OCI-LY1 (cell line): ENCODE results near the gene FXYD6.

Source experiments
- H2AFZ ChIP-seq: fragments of 200-600 bp; sonication (generic), shearing (Covaris generic); 2 replicates; pipeline ENCODE4 v1.6.0; 2014; ENCODE audit warnings: antibody characterized with exemption, mild to moderate bottlenecking, low read length
- H3F3A ChIP-seq: fragments of 200-600 bp; sonication (generic), shearing (Covaris generic); 2 replicates; pipeline ENCODE4 v1.6.0; 2014; ENCODE audit warnings: mild to moderate bottlenecking, antibody characterized with exemption, low read length, moderate library complexity; ENCODE audit not compliant: insufficient read depth
- H3K27ac ChIP-seq: fragments of 200-600 bp; sonication (generic); 2 replicates; pipeline ENCODE4 v1.5.1; 2014; ENCODE audit warnings: low read length, mixed run types, mild to moderate bottlenecking, low read depth; ENCODE audit not compliant: poor library complexity, severe bottlenecking
- H3K27me3 ChIP-seq: fragments of 200-600 bp; sonication (generic); 2 replicates; pipeline ENCODE4 v1.6.0; 2014; ENCODE audit warnings: antibody characterized with exemption, mild to moderate bottlenecking, low read length, moderate library complexity; ENCODE audit not compliant: insufficient read depth
- H3K36me3 ChIP-seq: fragments of 200-600 bp; sonication (generic); 2 replicates; pipeline ENCODE4 v1.6.1; 2014; ENCODE audit warnings: mild to moderate bottlenecking, antibody characterized with exemption, low read length, moderate library complexity, mixed read lengths; ENCODE audit not compliant: insufficient read depth
- H3K4me1 ChIP-seq: fragments of 200-600 bp; sonication (generic); 2 replicates; pipeline ENCODE4 v1.5.1; 2014; ENCODE audit warnings: mild to moderate bottlenecking, low read length, moderate library complexity; ENCODE audit not compliant: insufficient read depth, severe bottlenecking
- H3K4me2 ChIP-seq: fragments of 200-600 bp; sonication (generic), shearing (Covaris generic); 2 replicates; pipeline ENCODE4 v1.6.1; 2014; ENCODE audit warnings: low read length
- H3K4me3 ChIP-seq: fragments of 200-600 bp; sonication (generic); 2 replicates; pipeline ENCODE4 v1.5.1; 2014; ENCODE audit warnings: low read length, low read depth, mild to moderate bottlenecking, mixed read lengths; ENCODE audit not compliant: poor library complexity, severe bottlenecking
- H3K79me2 ChIP-seq: fragments of 200-600 bp; shearing (Covaris generic); 2 replicates; pipeline ENCODE4 v1.6.1; 2016; ENCODE audit warnings: mixed run types, low read length, mixed read lengths; ENCODE audit not compliant: insufficient read depth
- H3K9ac ChIP-seq: fragments of 200-600 bp; sonication (generic), shearing (Covaris generic); 2 replicates; pipeline ENCODE4 v1.6.1; 2014; ENCODE audit warnings: mild to moderate bottlenecking, low read length, mixed read lengths
- H3K9me2 ChIP-seq: fragments of 200-600 bp; sonication (generic), shearing (Covaris generic); 2 replicates; pipeline ENCODE4 v1.6.1; 2014; ENCODE audit warnings: low read depth, mild to moderate bottlenecking, low read length, mixed read lengths
- H3K9me3 ChIP-seq: fragments of 200-600 bp; shearing (Covaris generic); 2 replicates; pipeline ENCODE4 v1.6.1; 2014; ENCODE audit warnings: low read length, mixed read lengths
- H4K20me1 ChIP-seq: fragments of 200-600 bp; sonication (generic), shearing (Covaris generic); 2 replicates; pipeline ENCODE4 v1.6.0; 2016; ENCODE audit warnings: mild to moderate bottlenecking, low read length; ENCODE audit not compliant: insufficient read depth
- EZH2 ChIP-seq: fragments of 200-600 bp; sonication (generic), shearing (Covaris generic); IDR thresholded peaks from 2 replicates; pipeline ENCODE4 v1.8.0; 2017; ENCODE audit warnings: borderline replicate concordance, mixed run types, mild to moderate bottlenecking, antibody characterized with exemption, low read length, moderate library complexity, mixed read lengths
- TF ChIP-seq, protein P1 (sequence below): fragments of 200-600 bp; sonication (generic), shearing (Covaris generic); IDR thresholded peaks from 2 replicates; pipeline ENCODE4 v1.5.1; 2017; ENCODE audit warnings: mild to moderate bottlenecking, antibody characterized with exemption, low read length, moderate library complexity, mixed read lengths

FXYD6 gene

DNA sequence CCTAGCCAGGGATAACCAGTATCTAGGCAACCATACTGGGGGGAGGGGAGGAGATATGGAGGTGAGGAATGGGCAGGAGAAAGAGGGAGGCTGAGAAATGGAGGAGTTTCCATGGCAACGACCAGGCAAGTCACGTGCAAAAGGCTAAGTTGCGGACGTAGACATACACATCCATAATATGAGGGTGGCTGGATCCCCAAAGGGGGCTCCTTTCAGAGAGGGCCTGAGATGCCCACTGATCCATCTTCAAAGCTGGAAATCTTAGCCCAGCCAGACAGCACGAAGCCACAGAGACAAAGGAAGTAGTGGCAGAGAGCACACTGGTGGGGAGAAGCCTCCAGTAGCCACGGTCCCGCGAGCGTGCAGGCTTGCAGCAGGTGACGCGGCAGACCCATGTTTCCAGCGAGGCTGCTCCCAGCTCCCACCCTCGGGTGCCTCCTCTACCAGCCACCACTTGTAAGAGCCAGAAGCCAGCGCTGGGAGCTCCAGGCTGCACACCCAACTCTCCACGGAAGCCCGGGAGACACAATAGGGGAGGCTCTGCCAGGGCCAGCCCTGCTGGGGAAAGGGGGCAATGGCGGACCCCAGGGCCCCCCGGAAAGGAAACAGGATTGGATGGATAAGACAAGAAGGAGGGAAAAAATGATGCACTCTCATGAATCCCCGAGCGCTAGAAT is 938 bp downstream of the FXYD6 start:
- Histone ChIP-seq H3K9me2 (no peaks in the 10 kb centered on the region), H3K4me2 (no peak overlapping the region), H3F3A (no peaks in the 10 kb centered on the region), H3K27me3 (0 out of 2 replicates have a peak, but pooled peaks cover 6% of the 10 kb centered on the region), H3K27ac (no peak overlapping the region), H3K9me3 (no peaks in the 10 kb centered on the region), H3K36me3 (no peaks in the 10 kb centered on the region), H3K4me1 (no peaks in the 10 kb centered on the region), H3K4me3 (no peak overlapping the region), H4K20me1 (no peaks in the 10 kb centered on the region), H2AFZ (no peak overlapping the region), H3K79me2 (no peaks in the 10 kb centered on the region), H3K9ac (no peak overlapping the region)
- TF ChIP-seq, protein P1, sequence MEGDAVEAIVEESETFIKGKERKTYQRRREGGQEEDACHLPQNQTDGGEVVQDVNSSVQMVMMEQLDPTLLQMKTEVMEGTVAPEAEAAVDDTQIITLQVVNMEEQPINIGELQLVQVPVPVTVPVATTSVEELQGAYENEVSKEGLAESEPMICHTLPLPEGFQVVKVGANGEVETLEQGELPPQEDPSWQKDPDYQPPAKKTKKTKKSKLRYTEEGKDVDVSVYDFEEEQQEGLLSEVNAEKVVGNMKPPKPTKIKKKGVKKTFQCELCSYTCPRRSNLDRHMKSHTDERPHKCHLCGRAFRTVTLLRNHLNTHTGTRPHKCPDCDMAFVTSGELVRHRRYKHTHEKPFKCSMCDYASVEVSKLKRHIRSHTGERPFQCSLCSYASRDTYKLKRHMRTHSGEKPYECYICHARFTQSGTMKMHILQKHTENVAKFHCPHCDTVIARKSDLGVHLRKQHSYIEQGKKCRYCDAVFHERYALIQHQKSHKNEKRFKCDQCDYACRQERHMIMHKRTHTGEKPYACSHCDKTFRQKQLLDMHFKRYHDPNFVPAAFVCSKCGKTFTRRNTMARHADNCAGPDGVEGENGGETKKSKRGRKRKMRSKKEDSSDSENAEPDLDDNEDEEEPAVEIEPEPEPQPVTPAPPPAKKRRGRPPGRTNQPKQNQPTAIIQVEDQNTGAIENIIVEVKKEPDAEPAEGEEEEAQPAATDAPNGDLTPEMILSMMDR: no peak
- no peak for TF ChIP-seq EZH2

DNA sequence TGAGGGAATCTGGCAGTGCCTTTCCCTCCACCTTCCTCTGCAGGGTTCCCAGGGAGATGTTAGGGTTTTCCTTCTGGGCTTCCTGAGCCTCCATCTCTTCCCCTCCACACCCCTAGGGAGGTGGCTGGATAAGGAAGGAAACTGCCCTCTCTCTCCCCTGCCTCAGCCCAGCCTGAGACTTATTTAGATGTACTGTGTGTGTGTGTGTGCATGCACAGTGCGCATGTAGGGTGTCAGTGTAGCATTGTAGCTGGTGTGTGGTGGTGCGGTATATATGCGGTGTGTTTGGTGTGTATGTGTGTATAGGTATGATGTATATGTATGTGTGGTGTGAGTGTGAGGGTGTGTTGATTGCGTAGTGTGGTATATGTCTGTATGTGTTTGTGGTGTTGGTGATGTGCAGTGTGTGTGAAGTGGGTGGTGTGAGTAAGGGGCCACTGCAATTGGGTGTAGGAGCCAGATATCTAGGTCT is 1.5 kb downstream of the FXYD6 start:
- H3K9me3 ChIP-seq: no peaks in the 10 kb centered on the region
- no peaks in the 10 kb centered on the region for H3K36me3 ChIP-seq
- TF ChIP-seq EZH2: no peak
- TF ChIP-seq, protein P1: no peak
- H3K4me2 ChIP-seq: no peak overlapping the region
- no peaks in the 10 kb centered on the region for H3K4me1 ChIP-seq
- no peak overlapping the region for H2AFZ ChIP-seq
- H4K20me1 ChIP-seq: no peaks in the 10 kb centered on the region
- H3F3A ChIP-seq: no peaks in the 10 kb centered on the region
- 0 out of 2 replicates have a peak, but pooled peaks cover 6% of the 10 kb centered on the region for H3K27me3 ChIP-seq
- no peak overlapping the region for H3K9ac ChIP-seq
- no peak overlapping the region for H3K4me3 ChIP-seq
- H3K9me2 ChIP-seq: no peaks in the 10 kb centered on the region
- no peak overlapping the region for H3K27ac ChIP-seq
- H3K79me2 ChIP-seq: no peaks in the 10 kb centered on the region

DNA sequence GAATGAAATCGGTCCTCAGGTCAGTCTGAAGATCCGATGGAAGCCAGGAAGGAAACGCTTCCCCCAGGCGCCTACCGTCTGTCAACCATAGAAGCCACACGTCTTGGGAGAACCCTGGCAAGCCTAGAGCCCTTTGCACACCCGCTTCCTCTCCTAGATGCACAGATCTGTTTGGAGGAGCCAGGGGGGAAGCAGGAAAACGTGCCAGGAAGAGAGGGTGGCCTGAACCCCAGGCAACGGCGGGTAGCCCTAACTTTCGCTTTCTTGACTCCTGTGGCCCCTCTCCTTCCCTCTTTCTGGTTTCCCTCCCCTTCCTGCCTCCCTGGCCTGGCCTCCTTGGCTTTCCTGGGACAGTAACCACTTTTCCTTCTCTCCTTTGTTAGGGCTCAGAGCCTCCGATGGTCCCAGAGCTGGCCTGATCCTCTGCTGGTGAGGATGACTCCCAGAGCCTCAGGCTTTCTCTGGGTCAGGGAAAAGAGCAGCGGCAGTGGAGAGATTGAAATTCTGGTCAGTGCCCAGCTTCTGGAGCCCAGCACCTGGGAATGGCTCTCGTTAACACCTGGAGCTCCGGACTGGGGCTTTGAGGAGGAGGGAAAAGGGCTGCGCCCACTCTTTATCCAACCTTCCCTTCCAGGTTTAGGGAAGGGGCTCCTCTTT is 2.1 kb downstream of the FXYD6 start:
- H3F3A ChIP-seq: no peaks in the 10 kb centered on the region
- H3K9ac ChIP-seq: no peak overlapping the region
- H3K4me2 ChIP-seq: no peak overlapping the region
- H3K9me2 ChIP-seq: no peaks in the 10 kb centered on the region
- TF ChIP-seq, protein P1: no peak
- TF ChIP-seq EZH2: no peak
- H4K20me1 ChIP-seq: no peaks in the 10 kb centered on the region
- H3K4me3 ChIP-seq: no peak overlapping the region
- H3K9me3 ChIP-seq: no peaks in the 10 kb centered on the region
- H3K4me1 ChIP-seq: no peaks in the 10 kb centered on the region
- 0 out of 2 replicates have a peak, but pooled peaks cover 6% of the 10 kb centered on the region for H3K27me3 ChIP-seq
- no peak overlapping the region for H3K27ac ChIP-seq
- no peak overlapping the region for H2AFZ ChIP-seq
- no peaks in the 10 kb centered on the region for H3K79me2 ChIP-seq
- no peaks in the 10 kb centered on the region for H3K36me3 ChIP-seq
